Hepatocyte (in vitro differentiated cells): ENCODE measurements around the gene C15orf62.

Source experiments
- EZH2 ChIP-seq: fragments of 200-600 bp; sonication (generic); IDR thresholded peaks from 2 replicates; pipeline ENCODE4 v1.6.1; 2016; ENCODE audit warnings: antibody characterized with exemption, mild to moderate bottlenecking, borderline replicate concordance
- TF ChIP-seq, protein P1 (sequence below): fragments of 200-600 bp; sonication (generic); IDR thresholded peaks from 2 replicates; pipeline ENCODE4 v1.5.1; 2016; ENCODE audit warnings: antibody characterized with exemption, mild to moderate bottlenecking; ENCODE audit not compliant: poor library complexity

DNA sequence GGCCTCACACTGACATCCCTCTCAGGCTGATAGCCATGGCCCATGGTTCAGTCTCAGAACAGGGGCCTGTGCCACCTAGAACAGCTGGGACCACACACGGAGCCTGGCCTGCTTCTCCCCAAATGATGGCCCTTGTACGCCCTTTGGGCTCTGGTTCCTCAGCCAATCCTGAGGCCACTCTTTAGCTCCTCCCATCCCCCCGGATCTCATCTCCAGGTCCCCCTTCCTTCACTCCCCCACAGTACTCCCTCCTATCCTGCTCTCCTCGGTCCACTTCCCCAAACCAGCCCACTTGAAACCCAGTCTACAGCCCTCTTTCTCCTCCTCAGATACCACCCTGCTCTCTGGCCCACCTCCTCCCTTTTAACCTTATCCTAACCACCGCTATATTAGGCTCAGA is 19.3 kb downstream of the C15orf62 start:
- TF ChIP-seq, protein P1, sequence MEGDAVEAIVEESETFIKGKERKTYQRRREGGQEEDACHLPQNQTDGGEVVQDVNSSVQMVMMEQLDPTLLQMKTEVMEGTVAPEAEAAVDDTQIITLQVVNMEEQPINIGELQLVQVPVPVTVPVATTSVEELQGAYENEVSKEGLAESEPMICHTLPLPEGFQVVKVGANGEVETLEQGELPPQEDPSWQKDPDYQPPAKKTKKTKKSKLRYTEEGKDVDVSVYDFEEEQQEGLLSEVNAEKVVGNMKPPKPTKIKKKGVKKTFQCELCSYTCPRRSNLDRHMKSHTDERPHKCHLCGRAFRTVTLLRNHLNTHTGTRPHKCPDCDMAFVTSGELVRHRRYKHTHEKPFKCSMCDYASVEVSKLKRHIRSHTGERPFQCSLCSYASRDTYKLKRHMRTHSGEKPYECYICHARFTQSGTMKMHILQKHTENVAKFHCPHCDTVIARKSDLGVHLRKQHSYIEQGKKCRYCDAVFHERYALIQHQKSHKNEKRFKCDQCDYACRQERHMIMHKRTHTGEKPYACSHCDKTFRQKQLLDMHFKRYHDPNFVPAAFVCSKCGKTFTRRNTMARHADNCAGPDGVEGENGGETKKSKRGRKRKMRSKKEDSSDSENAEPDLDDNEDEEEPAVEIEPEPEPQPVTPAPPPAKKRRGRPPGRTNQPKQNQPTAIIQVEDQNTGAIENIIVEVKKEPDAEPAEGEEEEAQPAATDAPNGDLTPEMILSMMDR: no peak
- no peak for TF ChIP-seq EZH2
